NCI-H2081 (cell line): ENCODE data around the gene KCNK18.
A peak's percentile ranks its signal among the peaks of the same experiment; 100 is the strongest.

Experiments
- DNase-seq, 2 experiments: peaks; one replicate each; lab custom pipeline; 2025; lab: John Stamatoyannopoulos, UW

Gene KCNK18

GRCh38 chr10:117197189-117197588, at the start of gene KCNK18:
TSS of gene KCNK18 (plus strand) at chr10:117197489. CDS start at chr10:117197489, 0 bp downstream.
- DNase-seq: no peak

GRCh38 chr10:117148284-117148683, 49.0 kb upstream of the KCNK18 start:
- no peak for DNase-seq

- DNase-seq: no peak
Observed at GRCh38 chr10:117152668-117153067, 44.6 kb upstream of the KCNK18 start.

DNA sequence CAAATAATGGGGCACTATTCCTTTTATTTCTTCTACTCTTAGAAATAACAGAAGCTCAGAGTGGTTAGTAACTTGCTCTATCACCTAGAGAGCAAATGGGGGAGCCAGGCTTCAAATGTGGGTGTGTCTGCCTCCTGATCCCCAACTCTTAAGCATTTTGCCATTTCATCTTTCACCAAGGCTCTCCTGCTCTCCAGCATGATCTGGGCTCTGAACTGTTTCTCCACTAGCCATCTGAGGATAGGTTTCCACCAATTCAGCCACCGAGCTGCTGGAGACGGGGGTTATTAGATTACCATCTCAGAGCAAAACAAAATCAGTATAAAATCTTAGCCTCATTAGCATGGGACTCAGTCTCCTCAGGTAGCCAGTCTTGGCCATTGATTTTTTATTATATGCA, 39.0 kb upstream of the KCNK18 start:
- no peak for DNase-seq

- peak in 1 of 2 experiments; percentile 31 for DNase-seq
Observed at GRCh38 chr10:117159390-117159789, 37.9 kb upstream of the KCNK18 start.

DNA sequence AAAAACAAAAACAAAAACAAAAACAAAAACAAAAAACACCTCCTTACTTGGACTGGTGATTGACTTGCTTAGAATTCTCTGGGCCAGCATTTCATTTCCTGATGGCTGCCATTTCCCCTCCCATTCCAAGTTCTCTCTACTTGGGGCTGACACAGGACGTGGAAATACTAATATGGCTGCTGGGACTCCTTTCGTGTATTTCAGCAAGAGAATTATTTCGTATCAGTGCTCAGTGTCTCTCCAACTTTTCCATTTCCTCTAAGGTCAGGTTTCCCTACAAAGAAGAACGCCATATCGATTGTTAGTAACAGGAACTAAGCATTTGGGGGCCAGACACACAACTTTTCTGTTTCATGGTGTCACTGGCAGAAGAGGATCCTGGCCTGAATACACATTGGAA, 36.7 kb upstream of the KCNK18 start:
- no peak for DNase-seq

DNA sequence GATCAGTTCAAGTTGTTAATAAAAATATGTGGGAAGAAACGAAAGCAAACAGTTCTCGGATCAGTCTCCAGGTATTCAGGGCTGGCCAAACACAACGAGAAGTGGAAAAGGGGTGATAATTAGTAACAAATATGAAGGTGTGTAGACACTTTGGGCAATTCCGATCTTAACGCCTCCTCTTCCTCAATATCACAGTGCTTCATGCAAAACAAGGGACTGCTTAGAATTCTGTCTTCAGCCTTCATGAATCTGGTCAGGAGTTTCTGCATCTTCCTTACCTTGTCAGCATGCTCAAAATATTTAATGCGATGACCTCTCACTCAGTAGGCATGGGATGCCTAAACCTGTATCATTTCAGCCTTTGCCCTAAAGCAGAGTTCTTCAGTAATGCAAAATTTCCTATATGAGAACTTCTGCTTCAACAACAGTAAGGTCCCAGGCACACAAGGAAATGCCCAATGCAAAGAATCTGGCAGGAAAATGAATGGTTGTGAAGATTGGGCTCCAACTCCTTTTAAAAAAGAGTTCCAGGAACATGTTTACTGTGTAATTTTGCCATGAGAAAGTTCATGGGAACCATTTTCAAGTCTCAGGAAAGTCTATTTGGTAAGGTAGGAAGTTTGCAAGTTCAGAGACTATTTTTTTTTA, 35.8 kb upstream of the KCNK18 start:
- no peak for DNase-seq

DNA sequence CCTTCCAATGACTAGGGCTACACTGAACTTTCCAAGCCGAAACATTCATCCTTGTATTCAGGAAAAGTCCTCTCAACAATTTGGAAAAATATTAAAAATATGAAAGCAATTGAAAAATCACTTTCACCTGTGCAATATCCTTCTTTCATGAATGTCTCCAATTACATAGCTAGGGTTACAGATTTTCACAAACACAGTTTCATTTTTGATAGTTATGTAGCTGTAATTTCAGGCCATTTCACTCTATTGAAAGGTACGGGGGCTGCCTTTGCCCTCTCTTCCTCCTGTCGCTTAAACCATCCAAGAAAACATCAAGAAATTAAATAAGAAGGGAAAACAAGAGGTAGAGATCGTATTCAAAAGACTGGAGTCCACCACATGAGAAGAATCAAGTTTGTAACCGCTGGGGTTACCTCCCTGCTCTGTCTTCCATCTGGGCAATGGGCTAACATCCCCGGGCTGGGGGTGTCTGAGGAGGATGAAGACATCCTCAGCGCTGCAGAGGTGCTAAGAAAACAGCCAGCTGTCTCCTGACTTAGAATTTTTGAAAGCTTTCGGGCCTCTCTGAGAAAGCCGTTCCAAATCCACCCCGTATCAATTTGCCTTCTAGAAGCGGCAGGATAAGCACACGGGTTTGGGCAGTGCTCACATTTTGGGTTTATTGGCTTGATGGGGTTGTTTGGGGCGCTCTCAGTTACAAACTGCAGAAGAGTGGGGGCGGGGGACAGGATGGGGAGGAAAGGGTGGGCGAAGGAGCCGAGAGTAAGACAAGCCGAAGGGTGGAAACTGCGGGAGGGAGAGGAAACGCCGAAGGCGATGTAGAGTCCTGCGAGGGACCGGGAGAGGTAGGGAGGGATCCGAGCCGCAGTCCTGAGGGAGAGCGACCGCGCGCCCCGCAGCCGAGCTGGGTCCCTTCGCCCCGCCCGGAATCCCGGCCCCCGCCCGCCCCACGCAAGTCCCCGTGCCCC, 34.9 kb upstream of the KCNK18 start:
- no peak for DNase-seq

- DNase-seq: no peak
Observed at GRCh38 chr10:117163061-117163953, 34.0 kb upstream of the KCNK18 start.

- DNase-seq: no peak
Observed at GRCh38 chr10:117163954-117164548, 33.2 kb upstream of the KCNK18 start.

- DNase-seq: no peak
Observed at GRCh38 chr10:117164592-117165537, 32.4 kb upstream of the KCNK18 start.

DNA sequence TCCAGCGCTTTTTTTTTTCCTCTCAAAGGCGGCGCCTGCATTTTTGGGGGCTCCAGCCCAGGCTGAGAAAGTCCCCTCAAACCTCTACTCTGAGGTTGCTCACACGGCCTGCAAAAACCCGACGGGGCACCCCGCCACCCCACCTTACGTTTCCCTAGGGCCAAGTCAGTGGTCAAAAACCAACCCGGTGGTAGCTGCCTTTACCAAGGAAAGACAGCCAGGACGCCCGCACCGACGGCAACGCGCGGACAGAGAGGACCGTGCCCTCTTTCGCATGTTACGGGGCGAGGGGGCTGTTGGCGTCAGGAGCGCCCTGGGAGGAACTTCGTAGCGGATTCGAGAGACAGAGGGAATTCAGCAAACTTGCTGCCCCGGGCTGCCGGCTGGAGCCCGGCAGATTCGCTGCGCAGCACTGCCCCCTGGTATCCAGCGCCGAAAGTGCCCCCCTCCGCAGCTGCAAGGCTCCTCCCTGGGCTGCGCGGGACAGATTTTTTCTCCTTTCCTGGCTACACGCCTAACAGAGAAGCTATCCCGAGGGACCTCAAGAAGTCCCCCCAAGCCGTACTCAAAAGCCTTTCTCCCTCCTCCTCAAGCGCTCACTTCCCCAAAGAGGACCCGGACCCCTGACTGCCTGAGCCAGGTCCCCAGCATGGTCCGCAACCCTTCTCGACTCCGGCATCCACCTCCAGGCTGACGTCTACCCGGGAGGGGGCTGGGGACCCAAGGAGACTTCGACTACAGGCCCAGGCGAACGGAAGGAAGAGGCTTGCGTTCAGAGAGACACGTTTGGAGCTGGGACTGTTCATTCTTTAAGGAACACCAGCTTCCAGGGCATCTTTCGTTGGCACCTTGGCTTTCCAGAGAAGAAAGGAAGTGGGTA, 31.5 kb upstream of the KCNK18 start:
- DNase-seq: peak; percentile 20 to 22

DNA sequence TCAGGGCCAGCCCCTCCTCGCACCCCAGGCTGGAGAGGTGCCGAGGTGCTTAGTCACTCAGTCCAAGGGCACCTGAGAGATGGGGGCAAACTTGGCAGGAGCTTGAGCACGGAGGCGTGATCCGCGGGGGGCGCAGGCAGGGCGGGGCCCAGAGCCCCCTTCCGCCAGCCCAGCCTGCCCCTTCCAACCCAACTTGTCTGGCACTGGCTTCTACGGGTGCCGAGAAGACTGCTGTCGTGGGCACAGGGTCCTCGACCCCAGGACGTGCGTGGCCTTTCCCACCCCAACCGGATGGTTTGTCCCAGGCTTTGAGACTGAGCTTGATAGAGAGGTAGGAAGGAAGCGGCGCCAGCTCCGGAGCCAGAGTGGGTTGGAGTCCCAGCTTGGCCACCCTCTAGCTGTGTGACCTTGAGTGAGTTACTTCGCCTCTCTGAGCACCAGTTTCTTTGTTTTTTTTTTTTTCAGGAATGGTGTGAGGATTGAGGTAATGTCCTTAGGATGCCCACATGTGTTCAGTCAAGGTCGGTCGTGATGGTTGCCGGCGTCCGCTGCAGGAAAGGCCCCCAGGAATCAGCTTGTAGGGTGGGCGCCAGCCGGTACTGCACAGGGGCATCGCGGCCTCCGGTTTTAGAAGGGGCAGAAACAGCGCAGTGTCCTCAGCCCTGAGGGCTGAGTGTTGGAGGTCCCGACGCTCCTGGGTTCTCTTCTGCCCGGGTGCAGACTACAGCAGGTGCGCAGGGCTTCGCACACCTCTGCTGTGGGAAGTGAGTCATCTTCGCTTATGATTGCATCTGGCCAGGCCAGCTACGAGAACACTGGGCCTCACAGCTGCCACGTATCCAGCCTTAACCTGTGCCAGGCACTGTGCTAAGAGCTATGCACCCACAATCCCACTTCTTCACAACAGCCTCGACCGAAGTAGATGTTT, 30.6 kb upstream of the KCNK18 start:
- DNase-seq: no peak

DNA sequence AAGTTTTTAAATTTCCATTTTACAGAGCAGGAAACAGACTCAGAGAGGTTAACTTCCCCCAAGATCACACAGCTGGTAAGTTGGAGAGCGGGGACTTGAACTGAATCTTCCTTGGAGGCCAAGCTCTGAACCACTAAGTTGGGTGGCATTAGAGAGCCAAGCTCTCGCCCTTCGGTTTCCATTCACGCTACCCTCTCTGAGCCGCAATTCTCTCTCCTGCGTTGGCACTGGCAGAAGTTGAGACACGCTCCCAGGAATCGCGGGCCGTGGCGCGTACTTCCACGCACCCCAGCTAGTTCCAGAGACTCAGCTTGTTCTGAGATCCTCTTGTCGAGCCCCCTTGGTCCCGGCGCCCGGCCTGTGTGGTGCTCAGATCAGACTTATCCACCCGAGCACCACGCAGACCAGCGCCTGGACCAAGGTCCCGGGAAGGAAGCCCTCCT, 29.9 kb upstream of the KCNK18 start:
- no peak for DNase-seq

DNA sequence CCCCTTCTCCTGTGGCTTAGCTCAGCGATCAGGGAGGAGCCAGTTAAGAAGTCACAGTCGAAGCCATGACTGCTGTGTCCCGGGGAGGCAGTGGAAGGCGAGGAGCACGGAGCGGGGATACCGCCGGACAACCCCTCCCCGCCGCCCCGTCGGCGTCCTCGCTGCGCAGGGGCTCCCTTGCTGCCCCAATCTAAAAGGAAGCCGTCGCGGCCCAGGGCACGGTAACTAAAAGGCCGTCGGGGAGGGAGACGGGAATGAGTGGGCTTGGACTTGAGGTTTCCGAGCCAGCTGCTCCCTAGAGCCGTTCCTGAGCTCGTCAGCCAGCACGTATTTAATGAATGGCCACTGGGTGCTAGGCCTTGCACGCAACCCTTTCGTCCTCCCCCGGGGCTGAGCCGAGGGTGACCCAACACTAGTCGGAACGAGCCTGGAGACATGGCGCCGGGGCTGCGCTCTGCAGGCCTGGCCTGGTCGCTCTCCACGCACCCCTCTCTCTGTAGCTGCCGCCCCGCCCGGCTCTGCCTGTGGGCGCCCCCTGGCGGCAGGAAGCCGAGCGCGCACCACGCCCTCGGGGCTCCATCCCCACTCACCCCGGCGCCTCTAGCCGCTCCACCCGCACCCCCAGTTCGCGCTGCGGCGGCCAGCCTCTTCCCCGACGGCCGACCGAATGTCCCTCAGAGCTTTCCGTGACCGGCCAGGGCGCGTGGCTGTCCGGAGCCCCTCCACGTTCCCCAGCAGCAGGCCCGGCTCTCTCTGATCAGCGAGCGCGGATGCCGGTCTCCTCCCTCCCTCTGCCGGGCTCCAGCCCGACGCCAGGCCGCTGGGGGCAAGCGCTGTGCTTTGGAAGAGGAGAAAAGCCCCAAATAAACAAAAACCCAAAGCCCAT, 29.3 kb upstream of the KCNK18 start:
- DNase-seq: peak; percentile 41 to 51

- DNase-seq: no peak
Observed at GRCh38 chr10:117168729-117169128, 28.6 kb upstream of the KCNK18 start.

GRCh38 chr10:117169480-117169879, 27.8 kb upstream of the KCNK18 start:
- DNase-seq: no peak
